GM18511 (cell line): ENCODE data around the gene RAB27B.
"Not testable (repeated sequence)": the region's sequence is repeated elsewhere in the genome, so short reads cannot be mapped to it uniquely, and the experiment has no call there.

Experiments
- ATAC-seq: cut with Tn5 transposase; IDR thresholded peaks from one replicate; pipeline ENCODE4 v1.9.1; 2021; ENCODE audit warnings: mild to moderate bottlenecking, moderate library complexity; ENCODE audit not compliant: unreplicated experiment

Gene RAB27B

GRCh38 chr18:54813977-54814565 is 14.2 kb upstream of the RAB27B start:
- ATAC-seq, result no peak

GRCh38 chr18:54815086-54815485 is 13.2 kb upstream of the RAB27B start:
- no peak for ATAC-seq

- not testable (repeated sequence) for ATAC-seq
Measured at GRCh38 chr18:54820785-54821275, 7.4 kb upstream of the RAB27B start.

DNA sequence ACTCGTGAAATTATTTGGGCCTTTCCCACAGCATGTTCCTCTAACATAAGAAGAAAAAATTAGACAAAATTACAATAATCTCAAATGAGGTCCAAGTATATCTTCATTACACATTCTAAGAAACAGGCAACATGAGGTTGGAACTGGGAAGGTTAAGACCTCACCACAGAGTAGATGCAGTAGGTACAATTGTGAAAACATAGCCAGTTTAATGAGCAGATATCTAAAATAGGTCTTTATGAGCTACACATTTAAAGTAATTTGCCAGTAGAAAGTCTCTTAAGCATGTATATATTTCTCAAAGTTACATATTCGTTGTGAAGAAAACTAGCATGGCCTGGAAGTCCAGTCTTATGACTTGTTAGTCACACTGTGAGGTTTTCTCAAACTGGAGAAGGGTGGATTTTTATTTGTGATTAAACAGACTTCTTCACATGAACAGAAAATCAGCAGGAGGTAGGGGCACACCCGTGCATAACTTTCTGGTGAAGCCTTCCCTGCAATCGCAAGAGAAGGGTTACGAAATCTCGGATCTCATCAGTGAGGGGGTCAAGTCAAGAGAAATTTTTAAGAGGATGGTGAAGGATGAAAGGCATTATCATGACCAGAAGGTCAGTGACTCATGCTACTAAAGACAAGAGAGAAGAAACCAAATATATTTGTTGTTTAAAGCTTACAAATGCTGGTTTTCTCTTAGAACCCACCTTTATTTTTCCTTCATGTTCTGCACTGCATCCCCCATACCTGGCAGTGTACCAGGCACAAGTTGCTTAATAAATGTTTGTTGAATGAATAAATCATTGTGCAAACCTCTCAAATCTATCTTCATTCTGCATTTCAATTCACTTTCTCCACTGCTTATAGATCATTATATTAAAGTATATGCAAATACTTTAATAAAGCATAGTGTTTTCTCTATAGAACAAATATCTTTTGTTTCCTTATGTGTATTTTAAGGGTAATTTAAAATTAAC is 5.1 kb upstream of the RAB27B start:
- no peak for ATAC-seq

DNA sequence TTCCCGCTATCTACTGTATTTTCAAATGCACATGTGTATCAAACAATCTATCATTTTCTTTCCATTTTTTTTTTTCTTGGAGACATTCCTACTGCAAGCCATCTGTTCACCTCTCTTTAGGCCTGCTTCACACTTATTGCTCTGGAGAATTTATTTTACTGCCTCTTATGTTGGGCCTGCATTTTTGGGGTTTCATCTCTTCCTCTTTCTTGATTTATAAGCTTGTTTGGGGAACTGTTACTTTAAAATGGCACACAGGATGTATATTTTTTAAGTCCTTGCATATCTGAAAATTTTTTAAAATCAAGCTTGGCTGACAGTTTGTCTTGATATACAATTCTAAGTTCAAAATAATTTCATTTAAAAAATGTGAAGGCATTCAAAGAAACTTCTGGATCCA is 3.5 kb upstream of the RAB27B start:
- ATAC-seq, result no peak

- no peak for ATAC-seq
Measured at GRCh38 chr18:54825601-54826344, 2.5 kb upstream of the RAB27B start.

DNA sequence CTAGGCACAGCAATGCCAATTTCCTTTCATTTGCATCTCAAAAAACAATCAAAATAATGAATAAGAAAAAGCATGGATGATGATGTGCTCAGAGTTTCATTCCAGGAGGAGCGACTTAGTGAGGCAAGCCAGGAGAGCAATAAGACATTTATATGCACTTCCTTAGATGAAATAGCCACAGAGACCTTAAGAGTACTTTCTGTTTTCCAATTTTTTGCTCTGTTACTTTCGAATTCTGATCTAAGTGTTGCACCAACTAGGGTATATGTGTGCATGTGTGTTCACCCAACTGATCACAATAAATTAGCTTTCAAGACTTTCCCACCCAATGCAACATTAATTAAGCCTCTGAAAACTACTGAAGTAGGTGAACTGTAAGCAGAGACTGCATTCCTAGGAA is 709 bp downstream of the RAB27B start:
- ATAC-seq, result no peak

GRCh38 chr18:54829856-54830255 is 1.6 kb downstream of the RAB27B start:
- no peak for ATAC-seq

- ATAC-seq, result no peak
Measured at GRCh38 chr18:54830260-54830659, 2.0 kb downstream of the RAB27B start.

DNA sequence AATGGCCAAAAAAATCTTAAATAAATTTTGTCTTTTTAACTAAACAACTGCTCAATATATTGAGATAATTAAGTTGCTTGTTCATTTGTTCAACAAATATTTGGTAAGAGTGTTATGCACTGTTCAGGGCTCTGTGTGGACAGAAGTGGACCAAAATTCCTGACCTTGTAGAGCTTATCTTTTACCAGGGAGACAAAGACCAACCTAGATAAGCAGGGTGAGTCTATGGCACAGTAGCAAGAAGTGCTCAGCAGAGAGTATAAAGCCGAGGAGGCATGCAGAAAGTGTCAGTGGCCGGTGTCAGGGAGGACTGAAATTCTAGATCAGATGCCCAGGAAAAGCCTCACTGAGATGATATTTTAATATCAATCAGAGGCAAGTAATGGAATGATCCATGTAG is 2.6 kb downstream of the RAB27B start:
- ATAC-seq, result no peak

DNA sequence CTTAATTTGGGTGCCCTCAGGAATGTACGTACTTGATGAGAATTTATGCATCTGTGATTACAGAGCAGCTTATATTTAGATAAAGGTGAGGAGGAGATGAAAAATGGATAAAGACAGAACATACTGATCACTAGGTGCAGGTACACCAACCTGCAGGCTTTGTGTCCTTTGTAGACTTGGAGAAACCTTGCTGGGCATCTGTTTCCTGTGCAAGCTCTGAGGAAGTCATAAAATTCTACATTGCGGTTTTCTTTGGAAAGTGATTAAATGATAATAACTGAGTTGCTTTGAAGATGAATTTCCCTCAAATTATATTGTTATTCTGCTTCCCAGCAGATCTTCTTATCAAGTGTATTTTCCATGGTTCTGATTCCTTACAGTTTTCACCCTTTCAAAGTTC is 7.7 kb downstream of the RAB27B start:
- no peak for ATAC-seq

DNA sequence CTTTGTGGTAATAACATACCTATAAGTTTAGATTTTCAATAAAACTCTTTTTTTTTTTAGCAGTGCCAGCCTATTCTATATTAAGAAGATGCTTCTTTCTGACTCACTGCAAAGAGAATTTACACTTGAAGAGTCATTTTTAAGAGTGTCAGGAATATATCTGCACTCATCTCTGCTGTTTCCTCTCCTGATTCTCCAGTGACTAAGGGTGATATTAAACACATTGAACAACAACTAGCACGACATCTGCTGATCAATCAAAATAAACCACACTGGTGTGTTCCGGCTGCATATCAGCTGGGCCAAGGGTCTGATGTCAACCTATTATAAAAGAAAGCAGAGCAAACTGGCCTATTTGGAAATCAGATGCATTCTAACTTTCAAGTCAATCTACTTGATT is 15.0 kb downstream of the RAB27B start:
- no peak for ATAC-seq

- no peak for ATAC-seq
Measured at GRCh38 chr18:54845787-54846186, 17.5 kb downstream of the RAB27B start.

DNA sequence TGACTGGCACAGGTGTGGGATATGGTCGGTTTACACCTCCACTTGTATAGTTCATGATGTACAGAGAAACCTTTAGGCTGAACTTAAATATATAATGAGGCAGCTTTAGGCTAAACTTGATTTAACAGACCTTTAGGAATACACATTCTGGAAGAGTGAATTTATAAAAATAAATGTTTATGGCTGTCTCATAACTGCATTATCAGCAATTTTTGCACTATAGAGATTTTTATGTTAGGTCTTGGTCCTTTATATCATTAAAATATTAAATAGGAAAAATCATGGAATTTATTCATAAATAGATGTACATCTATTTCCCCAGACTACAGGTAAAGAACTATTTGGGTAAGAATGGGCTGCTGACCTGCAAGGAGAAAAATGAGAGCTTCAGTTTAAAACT is 19.8 kb downstream of the RAB27B start:
- no peak for ATAC-seq

GRCh38 chr18:54849683-54850082 is 21.4 kb downstream of the RAB27B start:
- ATAC-seq, result no peak

DNA sequence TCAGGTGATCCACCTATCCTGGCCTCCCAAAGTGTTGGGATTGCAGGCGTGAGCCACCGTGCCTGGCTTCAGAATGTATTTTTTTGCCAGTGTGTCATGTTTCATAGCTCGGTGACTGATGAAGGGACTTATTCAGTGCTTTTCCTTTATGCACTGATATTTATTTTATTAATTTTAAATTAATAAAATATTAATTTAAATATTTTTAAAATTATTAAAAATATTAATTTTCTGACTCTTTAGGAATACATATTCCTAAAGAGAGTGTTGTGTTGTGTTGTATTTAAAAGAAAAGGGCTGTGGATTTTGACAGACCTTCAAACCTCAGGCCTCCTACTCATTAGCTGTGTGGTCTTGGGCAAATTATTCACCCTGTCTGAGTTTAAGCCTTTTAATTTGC is 22.3 kb downstream of the RAB27B start:
- ATAC-seq, result no peak

DNA sequence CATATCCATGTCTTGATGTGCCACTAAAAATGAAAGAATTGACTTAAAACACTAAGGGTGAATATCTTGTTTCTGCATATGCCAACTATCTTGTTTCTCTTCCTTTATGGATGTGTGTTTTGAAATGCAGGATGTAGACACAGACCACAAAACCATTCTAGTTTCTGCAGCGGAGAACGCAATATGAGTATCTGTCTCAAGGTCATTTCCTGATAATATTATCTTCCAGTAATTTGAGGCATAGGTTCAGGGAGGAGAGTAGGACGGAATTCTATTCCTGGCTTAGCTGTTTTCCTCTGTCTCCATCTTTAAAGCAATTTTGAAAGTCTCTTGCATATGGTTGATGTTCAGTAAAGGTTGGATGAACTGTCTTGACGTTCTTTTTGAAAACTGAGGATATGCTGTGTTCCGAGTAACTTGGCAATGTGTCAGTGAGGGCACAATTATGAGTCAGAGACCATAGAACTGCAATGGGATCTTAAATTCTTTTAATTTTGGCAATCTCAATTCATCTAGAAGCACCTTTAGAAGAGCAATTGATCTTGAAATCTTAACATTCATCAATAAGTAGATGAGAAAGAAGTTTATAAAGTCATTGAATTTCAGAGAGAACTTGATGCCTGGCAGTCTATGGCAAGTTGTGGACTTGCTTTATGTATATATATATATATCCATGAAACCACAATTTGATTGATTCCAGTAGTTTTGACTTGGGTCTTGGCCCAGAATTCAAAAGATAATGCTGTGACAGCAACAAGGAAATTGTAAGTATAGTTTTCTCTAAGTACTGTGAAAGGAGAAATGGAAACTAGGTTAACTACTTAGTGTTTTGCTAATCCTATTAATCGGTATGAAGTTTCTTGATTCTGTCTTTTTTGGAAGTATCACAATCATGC is 24.8 kb downstream of the RAB27B start:
- ATAC-seq, result no peak

DNA sequence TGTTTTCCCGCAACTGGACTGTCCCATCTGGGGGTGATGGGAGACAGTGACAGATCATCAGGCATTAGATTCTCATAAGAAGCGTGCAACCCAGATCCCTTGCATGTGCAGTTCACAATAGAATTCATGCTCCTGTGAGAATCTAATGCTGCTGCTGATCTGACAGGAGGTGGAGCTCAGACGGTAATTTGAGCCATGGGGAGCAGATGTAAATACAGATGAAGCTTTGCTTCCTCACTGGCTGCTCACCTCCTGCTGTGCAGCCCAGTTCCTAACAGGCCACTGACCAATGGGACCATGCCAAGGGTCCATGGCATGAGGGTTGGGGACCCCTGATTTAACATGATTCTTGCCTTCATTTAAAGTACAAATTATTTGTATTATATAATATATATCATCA is 26.8 kb downstream of the RAB27B start:
- not testable (repeated sequence) for ATAC-seq

- ATAC-seq, result no peak
Measured at GRCh38 chr18:54856105-54856646, 27.9 kb downstream of the RAB27B start.

DNA sequence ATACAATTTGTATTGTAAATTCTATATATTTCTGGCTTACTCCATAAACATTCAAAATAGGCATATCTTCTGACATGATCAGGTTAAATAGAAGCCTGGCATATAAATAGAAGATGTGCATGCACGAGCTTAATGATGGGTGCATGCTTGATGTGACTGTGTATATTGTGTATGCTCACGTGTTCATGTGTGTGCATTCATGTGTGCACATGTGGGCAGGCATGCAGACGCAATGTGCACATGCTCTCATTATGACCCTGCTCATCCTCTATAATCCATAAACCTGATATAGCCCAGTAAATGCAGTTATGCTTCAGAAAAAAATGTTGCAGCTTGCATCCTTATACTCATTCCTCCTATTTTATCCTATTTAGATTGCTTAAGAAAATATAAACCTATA is 29.2 kb downstream of the RAB27B start:
- no peak for ATAC-seq
